ENCODE measurements around the gene CCBE1.
"Not testable (repeated sequence)": the region's sequence is repeated elsewhere in the genome, so short reads cannot be mapped to it uniquely, and the experiment has no call there.

CCBE1 gene

DNA sequence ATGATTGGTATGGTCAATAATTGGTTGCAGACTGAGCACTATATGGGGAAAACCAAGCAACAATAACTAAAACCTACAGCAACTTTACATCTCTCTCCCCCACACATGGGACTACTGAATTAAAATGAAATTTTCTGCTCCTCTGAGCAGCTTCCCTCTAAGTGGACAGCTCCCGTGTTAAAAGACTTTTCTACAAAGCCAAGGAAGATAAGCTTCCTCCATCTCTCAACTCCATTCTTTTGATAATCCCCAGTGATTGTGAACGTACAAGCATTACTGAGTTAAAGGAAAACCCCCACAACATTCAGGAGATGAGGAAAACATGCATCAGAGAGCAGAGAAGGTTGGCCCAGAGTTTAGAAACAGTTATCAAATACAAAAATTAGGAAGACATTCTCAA is 21.9 kb downstream of the CCBE1 start:
- no peak for FAIRE-seq

DNA sequence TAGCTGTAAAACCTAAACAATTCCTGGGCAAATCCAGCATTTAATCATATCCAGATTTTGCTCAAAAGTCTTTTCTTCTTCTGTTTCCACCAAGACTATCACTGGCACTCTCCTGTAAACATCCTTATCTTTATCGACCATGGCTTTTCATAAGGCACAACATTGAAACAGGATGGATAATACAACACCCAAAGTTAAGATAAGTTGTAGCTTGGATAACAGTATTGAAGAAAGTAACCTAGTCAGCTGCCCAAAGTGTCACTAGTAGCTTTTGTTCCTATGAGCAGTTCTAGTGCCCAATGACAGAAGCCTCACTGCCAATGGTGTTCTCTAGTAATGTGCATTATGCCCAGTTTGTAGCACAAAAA is 22.3 kb downstream of the CCBE1 start:
- FAIRE-seq, result no peak

DNA sequence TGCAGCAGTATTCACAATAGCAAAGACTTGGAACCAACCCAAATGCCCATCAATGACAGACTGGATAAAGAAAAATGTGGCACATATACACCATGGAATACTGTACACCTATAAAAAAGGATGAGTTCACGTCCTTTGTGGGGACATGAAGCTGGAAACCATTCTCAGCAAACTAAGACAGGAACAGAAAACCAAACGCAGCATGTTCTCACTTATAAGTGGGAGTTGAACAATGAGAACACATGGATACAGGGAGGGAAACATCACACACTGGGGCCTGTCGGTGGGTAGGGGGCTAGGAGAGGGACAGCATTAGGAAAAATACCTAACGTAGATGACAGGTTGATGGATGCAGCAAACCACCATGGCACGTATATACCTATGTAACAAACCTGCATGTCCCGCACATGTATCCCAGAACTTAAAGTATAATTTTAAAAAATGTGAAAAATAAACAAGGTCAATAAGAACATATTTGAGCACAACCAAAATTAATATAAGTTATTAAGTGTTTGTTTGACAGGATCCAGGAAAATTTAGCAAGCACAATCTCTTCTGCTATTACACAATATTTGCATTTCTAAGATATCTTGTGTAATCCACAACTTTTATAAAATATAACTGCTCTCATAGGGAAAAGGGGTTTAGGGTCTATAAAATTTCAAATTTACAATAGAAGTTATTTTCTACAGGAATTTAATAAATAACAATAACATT is 22.9 kb downstream of the CCBE1 start:
- no peak for FAIRE-seq

DNA sequence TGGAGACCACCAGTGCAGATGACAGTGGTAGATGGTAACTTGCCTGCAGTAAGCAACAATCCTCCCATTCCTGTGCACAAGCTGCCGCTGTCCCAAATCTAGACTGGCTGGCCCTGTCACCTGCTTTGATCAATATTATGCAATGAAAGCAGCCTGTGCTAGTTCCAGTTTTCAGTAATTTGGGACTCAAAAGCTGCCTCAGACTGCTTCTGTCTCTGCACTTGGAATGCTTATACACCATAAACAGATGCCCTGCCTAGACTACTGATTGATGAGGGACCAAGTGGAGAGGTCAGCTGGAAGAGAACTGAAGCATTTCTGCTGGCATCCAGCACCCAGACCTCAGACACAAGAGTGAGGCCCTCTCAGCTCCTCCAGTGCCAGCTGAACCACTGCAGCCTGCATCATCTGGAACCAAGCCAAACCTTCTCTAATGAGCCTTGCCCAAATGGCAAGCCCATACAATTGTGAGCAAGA is 24.9 kb downstream of the CCBE1 start:
- FAIRE-seq, result no peak

DNA sequence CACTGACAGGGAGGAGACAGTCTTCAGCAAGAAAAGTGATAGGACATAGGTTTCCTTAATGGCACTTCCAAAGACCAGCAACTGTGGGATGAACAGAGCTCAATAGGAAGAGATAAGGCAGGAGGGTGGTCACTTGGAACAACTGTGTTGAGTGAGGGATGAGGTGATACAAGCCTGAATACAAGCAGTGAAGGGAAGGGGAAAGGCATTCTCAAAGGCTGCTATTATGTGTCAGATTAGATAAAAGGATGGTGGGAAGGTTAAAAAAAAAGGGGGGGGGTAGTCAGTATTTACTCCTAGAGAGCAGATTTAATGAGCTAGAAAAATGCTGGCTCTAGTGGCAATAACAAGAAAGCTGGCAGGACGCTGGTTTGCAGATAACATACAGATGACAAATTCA is 25.7 kb downstream of the CCBE1 start:
- no peak for FAIRE-seq

DNA sequence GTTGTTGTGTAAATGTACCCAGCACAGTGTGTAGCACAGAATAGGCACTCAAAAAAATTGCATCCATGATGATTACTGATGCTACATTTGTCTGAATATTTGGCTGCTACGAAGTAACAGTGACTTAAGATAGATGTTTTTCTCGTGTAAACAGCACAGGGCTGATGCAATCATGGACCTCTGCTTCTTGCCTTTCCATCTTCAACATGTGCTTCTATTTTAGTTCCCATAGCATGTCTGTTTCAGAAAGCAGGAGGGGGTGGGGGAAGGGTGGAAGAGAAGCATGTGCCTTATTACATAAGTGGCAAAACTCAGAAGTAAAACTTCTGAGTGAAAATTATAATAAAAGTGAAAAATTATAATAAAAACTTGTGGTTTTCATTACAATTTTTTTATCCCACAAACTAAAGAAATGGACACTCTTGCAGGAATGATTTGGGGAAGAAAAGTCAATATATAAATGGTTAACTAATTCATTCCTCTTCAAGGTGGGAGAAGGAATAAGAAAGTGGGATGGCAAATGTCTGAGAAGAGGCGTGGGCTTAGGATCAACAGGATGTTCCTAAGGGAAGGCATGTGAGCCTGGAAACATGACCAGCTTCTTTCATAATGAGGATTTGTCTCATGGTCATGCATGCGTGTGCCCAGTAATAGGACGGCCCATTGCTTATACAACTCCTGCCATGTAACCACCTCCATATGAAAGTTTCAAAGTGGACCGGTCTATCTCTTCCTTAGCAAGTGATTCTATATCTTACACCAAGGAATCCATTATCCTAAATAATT is 27.2 kb downstream of the CCBE1 start:
- FAIRE-seq, result no peak

DNA sequence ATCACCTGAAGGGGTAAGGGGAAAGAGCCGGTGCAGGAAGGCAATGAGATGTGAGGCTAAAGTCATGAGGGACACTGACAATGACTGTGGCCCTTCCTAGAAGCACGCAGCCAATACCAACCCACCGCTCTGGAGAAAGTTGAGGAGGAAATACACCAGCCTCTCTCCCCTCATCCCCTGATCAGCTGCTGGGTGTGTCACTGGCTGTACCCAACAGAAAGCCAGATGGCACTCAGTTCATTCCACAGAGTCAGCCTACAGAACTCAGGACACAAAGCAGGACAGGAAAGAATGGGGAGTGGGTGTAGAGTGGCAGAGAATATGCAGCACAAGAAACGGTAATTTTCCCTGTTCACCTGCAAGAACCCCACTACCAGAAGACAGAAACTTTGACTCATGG is 29.7 kb downstream of the CCBE1 start:
- FAIRE-seq, result no peak

DNA sequence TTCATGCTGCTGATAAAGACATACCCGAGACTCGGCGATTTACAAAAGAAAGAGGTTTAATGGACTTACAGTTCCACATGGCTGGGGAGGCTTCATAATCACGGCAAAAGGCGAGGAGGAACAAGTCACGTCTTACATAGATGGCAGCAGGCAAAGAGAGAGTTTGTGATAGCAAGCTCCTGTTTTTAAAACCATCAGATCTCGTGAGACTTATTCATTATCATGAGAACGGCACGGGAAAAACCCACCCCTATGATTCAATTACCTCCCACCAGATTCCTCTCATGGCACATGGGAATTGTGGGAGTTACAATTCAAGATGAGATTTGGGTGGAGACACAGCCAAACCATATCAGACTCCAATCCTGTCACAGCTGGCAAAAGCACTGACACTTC is 31.2 kb downstream of the CCBE1 start:
- FAIRE-seq, result not testable (repeated sequence)

DNA sequence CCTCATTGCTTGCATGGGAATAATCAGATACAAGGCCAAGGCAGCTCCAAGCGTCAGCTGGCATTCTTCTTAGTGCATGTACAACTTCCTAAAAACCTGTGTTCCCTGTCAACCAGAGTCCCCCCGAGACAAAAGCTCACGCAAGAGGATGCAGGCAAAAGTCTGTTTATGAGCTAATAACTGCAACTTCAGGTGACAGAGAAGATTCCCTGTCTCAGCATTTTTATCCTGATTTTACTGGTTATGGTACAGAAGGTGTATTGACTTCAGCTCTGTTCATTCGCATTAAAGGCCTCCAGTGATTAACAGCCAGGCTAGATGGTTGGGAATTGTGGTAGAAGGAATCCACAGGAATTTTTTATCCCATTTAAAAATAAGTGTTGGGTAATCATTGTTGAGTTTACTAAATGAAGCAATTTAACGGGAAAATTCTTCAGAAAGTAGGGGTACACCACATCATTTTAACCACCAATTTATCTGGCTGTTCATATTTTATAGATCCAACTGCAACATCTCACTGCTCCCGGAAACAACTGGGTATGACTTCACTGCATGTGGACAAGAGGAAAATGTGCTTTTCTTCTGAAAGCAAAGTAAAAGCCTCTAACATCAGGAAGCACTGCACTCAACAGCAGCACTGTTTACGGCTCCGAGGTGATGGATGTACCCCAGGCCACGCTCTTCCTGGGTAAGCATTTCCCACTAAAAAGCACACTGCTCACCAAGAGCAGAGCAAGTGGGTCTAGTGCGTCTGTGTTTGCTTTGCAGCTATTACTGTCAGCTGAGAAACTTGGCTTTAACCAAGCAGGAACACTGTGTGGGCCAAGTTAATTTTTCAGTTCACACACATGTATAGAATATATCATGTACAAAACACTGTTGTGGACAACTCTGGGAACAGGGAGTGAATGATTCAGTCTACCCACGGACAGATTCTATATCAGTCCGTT is 31.9 kb downstream of the CCBE1 start:
- no peak for FAIRE-seq

DNA sequence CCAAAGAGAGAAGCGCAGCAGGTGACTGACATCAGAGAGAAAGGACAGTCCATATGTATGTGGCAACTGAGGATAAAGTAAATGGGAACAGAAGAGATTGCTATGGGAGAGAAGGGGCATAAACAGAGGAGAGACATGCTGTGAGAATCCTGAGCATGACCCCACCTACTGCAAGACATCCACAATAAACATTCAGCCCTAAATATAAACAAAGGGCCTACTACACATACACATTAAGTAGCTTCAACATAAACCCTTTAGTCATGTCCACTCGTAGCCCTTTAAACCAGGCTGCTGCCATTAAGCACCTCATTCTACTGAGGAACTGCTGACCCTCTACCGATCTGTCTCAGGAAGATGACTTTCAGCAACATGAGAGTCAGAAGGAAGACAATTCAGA is 32.9 kb downstream of the CCBE1 start:
- no peak for FAIRE-seq

DNA sequence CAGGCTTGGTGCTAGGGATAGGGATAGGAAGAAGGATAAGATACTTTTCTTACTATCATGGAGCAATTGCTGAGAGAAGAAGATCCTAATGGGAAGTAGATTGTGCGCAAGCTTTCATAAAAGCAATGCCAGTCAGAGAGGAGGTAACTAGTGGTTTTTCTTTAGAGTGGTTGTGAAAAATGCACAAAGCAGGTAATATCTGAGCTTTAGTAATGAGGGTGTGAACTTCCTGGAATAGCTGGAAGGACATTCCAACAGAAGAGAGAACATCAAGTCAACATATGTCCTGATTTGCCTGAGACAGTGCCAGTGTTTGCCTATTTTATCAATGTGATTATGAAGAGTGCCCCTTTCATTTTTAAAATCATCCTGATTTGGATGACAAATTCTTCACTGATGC is 34.1 kb downstream of the CCBE1 start:
- no peak for FAIRE-seq

DNA sequence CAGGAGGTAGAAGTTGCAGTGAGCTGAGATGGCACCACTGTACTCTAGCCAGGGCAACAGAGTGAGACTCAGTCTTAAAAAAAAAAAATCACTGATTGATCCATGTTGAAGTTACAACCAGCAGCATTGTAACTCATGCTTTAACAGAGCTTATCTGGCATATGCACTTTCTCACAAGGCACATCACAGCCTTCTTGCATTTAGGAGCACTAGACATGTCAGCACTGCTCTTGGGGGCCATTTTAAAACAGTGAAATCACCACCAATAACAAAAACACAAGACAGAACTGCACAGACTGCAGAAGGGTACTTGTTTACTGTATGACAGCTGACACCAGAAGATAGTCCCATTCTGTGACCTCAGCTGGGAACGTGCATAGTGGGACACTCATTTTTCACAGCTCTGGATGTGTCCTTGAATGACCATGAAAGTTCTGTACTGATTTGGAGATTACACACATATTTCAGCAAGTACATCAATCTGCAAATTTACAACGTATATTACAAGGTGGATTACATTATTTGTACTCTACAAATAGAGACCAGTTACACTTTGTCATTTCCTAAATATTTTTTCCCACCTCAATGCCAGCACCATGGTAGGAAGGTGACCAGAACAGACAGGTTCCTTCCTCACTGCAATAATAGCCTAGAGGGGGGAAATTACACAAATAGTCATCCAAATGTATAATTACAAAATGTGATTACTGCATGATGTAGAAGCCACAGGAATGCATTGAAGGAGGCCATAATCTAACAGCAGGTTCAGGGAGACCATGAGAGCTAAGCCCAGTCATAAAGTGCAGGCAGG is 35.1 kb downstream of the CCBE1 start:
- FAIRE-seq, result no peak

DNA sequence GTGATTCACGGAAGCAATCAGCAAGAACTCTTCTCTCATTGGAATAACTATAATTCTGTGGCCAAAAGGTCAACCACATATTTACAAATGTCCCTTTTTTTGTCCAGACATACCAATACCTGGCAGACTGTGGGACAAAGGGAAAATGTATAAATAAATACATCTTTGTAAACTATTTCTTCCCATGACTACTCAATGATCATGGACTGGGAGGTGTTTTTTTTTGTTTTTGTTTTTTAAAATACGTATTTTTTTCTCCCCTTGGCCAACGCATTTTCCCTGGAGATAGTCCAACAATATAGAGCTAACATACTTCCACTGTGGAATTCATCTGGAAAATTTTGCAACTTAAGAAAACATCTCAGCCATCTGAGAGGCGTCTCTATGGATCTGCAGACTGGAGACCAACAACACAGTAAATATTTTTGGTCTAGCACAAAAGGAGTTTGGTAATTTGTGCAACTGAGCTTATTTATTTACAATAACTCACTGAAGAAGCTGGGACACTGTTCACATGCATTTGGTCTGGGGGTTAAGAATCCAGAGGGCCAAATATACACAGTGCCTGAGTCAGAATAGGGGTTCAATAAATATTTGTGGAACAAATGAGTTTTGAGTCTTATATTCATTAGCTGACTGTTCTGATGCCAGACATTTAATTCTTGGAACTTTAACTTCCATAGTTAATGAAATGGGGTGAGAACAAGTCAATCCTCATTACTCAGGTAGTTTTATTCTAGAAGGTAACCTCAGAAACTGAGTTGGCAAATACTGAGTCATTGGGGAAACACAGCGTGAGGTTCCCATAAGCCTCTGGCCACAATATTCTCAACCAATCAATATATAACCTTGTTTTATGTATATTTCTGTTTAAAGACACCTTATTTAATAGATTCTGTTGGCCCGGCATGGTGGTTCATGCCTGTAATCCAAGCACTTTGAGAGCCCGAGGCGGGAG is 36.2 kb downstream of the CCBE1 start:
- no peak for FAIRE-seq

DNA sequence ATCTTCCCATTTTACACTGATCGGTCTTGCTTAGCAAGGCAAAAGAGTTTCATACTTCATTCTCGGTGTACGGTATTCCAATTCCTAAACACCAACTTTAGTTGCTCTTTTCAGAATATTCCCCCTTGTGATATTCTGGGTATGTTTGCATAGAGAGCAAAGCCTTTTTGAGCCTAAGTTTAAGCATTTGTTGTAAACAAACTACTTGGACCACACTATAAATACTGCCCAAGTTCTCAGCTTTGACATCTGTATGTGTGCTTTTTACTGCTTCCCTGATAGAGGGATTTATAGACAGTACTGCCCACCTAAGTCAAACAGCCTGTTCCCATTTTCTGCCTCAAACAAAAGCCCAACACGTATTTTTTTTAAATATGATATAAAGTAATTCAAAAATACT is 36.9 kb downstream of the CCBE1 start:
- no peak for FAIRE-seq

DNA sequence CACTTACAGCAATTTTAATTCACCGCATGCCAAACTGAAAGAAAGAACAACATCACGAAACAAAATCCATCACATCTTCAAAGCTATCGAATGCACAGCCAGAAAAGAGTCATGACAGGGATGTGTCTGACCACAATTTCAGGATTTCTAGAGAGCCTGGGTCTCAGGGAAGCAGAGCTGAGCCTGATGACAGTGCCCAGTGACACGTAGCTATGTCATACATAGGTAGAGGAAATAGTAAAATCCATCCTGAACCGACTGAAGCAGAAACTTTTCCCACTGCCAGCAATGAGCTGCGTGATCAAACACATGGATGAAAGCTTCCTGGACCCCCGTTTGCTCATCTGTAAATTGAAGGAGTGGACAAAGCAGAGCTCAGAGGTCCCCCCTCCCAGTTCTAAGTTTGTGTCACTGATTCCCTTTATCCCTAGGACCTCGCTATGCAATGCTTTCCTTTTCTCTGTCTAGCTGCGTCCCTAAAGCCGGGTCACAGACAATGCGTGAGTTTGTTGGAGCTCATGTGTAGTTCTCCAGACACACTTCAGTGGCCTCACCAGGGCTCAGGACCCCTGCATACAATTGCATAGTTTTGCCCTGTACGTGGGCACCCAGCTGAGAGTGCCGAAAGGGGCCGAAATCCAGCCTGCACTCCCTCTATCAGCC is 37.6 kb downstream of the CCBE1 start:
- FAIRE-seq, result no peak

DNA sequence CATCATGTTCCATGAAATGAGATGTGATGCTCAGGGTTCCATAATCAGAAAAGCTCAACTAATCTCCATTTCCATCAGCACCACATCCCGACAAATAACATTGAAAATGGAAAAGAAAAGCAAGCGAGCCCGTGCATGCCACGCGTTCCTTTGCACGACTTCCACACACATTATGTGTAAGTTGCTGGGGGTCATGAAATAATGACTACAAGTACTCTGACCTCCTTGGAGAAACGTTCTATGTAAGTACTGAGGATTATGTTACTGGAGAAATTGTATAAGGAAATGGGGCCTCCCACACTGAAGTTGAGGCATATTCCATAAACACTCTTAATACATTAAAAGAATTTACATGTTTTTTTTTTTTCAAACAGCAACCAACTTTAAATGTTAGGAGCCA is 38.3 kb downstream of the CCBE1 start:
- no peak for FAIRE-seq

DNA sequence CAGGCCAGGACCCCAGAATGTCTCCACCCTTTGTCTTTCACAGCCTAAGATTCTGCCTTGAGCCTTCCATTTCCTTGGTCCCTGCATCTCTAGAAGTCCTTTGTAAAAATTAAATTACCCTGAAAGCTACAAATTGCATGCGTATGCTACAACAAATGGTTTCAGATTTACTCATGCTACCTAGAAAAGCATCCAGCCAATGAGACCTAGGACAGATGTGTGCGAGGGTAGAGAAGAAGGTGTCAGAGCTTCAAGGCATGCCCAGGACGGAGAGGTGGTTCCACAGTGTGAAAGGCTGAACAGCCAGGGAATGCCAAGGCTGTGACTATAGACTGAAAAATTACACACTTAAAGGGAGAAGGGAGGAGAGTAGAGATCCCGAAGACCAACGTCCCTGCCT is 40.2 kb downstream of the CCBE1 start:
- no peak for FAIRE-seq

DNA sequence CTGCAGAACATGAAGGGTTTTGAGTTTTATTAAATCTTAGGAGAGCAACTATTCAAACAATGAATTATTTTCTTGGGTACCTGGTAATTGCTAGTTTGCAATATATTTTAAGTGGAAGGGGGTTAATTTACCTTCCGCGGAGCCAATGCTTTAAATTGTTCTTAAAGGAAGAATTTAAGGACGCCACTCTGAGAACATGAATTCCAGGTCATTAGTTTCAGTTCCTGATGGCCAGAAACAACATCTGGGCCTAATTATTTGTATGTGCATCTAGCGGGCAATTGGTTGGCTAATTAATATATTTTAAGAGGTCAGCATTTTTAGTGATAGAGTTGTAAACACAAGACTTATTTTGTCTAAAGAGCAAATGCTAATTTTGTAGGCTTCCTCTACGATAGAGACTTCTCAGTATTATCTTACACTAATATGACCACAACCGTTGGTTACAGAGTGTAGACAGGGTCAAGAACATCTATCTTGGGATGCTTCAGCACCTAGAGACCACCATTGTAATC is 40.8 kb downstream of the CCBE1 start:
- no peak for FAIRE-seq

DNA sequence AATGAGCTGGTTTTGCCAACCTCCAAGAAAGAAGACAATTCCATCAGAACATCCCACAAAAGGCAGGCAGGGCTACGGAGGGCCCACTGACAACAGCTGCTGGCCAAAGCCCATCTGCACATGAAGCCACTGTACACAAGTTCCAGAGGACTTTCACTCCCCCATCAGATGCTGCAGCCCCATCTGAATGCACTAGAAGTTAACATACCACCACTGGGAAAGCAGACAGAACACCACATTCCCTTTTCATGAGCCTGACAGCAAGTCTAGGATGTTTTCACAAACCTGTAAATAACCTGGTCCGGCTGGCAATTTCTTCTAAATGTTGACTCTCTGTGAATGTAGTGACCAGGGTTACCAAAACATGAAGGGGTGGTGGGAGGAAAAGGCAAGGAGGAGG is 41.5 kb downstream of the CCBE1 start:
- FAIRE-seq, result no peak

DNA sequence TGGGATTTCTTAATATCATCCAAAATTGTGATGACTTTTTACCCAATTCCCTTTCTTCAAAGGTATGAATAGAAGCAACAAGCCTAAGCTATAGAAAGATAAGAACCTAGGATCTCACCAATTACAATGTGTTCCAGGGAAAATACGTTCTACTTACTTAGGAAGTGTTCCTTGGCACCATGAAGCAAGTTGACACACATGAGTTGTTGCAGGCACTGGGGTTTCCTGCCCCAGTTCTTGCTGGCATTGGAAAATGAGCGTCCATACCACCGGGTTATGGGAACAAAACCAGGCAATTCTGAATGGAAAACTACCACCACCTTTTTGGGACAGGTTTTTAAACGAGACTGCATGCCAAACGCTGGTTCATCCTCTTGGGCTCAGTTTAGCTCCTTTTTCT is 46.2 kb downstream of the CCBE1 start:
- no peak for FAIRE-seq

Data from A204.1 (cell line).